Ramos (cell line): ENCODE results near the gene ZNF260.
"Not testable (repeated sequence)": the region's sequence is repeated elsewhere in the genome, so short reads cannot be mapped to it uniquely, and the experiment has no call there.

Experiments
- in situ Hi-C: fragments of 300-500 bp; cut with MboI; formaldehyde crosslinking; loops from one replicate; pipeline ENCODE4 v1.14.3; 2022; ENCODE audit warnings: low sequenced_read_pairs; ENCODE audit not compliant: unreplicated experiment

The ZNF260 gene

DNA sequence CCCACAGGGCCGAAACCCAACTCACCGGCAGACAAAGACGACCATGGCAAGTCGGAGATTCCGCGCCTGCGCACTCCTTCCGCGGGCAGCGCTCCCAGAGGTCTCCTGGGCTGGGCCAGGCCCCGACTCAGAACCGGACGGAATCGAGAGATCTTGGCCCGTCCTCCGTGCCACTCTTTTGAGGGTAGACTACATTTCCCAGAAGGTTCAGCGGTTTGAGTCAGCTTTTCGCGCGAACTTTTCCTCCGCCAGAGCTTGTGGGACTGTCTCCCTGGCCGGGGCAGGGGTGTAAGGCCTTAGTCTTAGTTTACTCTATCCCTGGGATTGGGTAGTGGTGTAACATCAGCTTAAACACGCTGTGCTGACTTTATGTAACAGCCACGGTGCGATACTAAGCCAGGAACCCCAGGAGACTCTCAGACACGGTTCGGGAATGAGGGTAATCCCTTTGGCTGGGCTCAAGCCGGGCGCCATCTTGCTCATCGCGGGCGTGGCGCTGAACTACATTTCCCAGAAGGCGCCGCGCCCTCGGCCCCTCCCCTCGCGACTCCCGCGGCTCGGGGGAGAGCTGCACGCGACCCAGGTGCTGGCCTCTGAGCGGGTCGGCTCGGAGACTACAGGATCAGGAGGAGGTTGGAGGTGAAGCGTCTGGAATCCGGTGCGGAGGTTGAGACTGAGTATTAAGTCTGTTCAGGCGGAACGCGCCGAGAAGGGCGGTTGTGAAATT lies at the start of gene ZNF260:
Gene ZNF260, minus strand, starts transcription at position 78 of the 727 bp plus-strand sequence. CDS start 13,033 bp downstream, outside the sequence.
- in situ Hi-C loops, result no loop called here

DNA sequence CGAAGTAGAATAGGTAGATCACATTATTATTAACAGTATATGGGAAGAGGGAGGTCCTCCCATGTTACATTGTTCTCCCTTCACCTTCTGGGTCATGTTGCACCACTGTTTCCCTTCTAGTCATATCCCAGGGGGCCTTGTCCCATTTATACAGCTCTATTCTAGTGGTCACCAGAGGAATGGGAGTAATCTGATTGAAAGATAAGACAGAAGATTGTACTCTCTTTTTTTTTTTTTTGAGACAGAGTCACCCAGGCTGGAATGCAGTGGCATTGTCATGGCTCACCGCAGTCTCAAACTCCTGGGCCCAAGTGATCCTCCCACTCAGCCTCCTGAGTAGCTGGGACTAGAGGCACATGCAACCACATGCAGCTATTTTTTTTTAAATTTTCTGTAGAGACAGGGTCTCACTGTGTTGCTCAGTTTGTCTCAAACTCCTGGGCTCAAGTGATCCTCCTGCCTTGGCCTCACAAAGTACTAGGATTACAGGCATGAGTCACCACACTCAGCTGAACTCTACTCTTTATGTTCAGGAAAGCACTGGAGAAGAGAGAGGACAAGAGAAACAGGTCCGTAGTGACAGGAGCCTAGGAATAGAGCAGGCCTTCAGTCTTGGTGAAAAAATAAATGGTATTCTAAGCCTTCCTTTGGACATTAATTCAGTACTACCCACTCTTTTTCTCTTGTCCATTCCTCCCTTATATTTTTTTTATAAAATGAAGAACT lies 49.4 kb upstream of the ZNF260 start:
- in situ Hi-C loops, result no loop called here

DNA sequence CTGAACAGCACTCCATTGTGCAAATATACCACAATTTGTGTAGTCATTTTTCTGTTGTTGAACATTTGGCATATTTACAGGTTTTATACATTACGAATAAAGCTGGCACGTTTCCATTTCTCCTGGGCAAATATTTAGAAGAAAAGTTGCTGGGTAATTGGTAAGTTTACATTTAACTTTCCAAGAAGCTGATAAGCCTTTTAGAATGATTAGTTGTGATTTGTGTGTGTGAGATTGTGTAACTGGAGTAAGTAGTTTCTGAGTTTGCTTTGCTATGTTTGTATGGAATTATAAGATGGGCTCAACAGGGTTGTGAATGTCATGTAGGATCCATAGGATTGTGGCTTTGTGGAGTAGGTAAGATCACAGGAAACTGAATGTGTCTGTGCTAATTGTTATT lies 46.7 kb upstream of the ZNF260 start:
- in situ Hi-C loops, result no loop called here

DNA sequence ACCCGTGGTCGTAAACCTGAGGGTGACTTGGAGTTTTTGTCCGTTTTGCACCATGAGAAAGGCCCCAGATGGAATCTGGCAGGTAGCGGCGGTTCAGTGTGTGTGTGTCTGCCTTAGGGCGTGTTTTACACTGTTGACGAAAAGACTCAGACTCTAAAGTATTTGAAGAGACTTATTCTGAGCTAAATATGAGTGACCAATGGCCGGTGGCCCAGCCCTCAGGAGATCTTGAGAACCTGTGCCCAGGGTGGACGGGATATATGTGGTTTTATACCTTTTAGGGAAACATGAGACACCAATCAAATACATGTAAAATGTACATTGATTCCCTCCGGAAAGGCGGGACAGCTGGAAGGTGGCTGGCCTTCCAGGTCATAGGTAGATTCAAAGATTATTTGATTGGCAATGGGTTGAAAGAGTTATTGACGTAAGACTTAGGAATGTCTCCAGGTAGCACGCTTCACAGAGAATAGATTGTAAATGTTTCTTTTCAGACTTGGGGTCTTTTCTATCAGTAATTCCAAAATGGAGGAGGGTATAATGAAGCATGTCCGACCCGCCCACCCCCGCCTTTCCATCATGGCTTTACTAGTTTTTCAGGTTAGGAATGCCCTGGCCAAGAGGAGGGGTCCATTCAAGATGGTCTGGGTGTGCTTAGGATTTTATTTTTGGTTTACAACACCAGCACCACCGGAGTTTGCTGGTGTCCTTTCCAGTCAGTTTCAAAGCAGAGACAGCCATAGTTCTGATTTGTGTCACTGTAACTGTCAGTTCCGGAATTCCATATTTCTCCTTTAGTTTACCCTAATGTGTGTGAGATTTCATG lies 46.0 kb upstream of the ZNF260 start:
- in situ Hi-C loops, result no loop called here

DNA sequence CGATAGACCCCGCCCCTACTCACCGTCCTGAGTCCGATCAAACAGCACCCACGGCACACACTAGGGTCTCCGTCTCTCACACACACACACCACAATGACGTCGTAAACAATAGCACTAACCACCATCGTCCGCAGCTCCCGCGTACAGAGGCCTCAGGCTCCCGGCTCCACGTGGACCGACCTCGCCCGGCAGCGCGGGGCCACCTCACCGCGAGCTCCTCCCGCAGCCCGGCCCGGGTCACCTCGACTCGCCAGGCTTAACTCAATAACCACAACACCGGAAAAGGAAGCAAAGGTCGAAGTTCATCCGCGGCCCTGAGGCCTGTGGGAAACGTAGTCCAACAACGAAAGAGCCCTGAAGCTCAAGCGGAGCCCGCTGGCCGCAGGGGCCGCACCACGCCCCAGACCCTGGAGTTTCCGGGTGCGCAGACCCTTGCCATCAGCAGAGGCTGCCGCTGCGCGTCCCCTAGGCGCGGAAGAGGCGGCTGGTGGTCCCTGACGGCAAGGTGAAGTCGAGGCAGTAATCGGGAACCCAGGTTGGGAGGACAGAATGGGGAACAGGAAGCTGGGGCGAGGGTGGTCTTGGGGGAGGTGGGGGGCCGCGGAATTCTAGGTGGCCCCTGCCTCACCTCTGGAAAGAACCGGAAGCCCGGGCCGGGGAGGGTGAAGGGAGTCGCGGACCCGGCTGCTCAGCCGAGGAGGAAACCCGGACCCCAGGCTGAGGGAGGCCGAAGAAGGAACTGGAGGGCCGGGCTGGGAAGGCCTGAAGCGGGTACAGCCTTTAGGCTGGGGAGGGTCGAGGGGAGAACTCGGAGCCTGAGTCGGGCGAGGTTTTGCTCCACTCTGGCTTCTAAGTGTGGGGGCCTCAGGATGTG lies 45.2 kb upstream of the ZNF260 start, which contains the start of gene ZNF529:
Gene ZNF529, minus strand, starts transcription at position 273 of the 875 bp plus-strand sequence. CDS start 946 bp downstream, outside the sequence.
- in situ Hi-C loops, result no loop called here

DNA sequence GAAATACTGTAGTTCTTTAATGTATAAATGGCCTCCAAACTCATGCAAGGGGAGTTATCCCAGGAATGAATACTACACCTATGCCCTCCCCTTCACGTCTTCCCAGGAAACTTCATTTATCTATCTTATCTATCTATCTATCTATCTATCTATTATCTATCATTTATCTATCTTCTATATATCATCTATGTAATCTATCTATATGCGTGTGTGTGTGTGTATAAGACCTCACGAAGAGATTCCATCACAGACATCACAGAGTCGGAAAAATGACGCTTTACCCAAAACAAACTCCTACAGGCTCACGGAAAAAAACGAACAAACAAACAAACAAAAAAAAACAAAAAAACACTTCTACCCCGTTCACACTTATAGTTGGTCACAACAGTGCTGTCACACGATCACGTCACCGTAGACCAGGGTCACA lies 44.5 kb upstream of the ZNF260 start:
- in situ Hi-C loops, result no loop called here

DNA sequence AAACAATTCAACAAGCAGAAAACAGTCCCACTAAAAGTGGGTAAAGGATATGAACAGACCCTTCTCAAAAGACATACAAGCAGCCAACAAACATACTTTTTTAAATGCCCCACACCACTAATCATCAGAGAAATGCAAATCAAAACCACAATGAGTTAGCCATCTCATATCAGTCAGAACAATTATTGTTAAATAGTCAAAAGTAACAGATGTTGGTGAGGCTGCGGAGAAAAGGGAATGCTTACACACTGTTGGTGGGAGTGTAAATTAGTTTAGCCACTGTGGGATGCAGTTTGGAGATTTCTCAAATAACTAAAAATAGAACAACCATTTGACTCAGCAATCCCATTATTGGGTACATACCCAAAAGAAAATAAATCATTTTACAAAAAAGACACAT lies 36.3 kb upstream of the ZNF260 start:
- in situ Hi-C loops, result no loop called here

DNA sequence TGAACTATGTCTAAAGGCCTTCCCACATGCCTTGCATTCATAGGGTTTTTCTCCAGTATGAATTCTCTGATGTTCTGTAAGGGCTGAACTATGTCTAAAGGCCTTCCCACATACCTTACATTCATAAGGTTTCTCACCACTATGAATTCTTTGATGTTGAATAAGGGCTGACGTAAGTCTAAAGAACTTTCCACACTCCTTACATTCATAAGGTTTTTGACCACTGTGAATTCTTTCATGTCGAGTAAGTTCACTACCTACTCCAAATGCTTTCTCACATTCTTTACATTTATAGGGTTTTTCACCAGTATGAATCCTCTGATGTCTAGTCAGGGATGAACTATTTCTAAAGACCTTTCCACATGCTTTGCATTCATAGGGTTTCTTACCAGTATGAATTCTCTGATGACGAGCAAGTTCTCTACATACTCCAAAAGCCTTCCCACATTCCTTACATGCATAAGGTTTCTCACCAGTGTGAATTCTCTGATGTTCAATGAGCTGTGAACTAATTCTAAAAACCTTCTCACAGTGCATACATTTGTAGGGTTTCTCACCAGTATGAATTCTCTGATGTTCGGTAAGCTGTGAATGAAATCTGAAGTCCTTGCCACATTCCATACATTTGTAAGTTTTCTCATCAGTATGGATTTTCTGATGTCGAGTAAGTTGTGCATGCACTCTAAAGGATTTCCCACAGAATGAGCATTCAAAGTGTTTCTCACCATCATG lies 19.1 kb upstream of the ZNF260 start:
- in situ Hi-C loops, result no loop called here

DNA sequence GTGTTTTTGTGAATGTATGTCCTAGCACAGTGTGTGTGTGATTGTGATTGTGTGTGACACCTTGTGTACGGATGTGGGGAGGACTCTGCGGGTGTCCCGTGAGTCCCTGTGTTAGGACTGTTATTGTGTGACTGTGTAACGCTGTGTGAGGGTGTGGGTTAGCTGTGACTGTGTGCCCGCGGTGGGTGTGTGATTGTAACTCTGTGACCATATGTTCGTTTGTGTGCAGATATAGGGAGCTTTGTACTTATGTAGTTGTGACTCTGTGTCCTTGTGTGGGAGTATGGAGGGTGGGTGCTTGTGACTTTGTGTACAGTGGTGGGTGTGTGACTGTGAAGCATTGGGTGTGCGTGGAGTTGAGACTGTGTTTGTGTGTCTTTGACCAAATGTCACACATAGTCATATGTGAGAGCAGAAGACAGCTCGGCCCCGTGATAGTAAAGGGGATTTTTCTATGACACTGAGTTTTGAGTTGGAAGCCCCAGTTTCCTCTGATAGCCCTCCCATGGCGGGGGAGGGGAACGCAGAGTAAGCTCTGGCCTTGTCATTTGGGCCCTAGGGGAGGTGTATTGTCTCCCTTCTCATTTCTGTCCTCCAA lies 949 bp upstream of the ZNF260 start:
- in situ Hi-C loops, result no loop called here

DNA sequence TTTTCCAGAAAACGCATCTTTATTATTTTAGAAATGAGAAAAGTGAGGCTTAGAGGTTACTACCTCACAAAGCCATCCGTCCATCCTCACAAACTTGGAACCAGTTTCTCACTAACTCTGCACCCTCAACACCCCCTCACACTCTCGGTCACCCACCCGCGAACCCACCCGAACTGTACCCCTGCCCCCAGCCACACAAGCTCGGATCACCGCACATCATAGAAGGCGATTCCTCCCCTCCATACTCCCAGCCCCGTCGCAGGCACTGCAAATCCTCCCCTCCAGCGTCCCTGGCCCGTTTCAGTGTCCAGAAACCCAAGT lies 238 bp downstream of the ZNF260 start:
- in situ Hi-C loops, result no loop called here

DNA sequence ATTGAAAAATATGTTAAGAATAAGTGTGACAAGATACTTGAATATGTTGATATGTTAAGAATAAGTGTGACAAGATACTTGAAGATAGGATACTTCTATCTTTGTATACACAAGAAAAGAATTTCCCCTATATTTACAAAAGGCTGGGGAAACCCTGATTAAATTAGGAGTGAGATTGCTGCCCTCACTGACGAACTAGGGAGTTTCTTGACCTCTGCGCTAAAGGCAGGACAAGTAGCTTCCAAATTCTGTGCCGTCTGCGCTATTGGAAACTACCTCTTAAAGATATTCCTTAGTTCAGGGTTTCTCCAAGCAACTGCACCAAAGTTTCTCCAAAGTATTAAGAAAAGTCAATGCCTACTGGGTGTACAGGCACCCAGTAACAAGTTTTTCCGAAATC lies 730 bp downstream of the ZNF260 start:
- in situ Hi-C loops, result no loop called here

DNA sequence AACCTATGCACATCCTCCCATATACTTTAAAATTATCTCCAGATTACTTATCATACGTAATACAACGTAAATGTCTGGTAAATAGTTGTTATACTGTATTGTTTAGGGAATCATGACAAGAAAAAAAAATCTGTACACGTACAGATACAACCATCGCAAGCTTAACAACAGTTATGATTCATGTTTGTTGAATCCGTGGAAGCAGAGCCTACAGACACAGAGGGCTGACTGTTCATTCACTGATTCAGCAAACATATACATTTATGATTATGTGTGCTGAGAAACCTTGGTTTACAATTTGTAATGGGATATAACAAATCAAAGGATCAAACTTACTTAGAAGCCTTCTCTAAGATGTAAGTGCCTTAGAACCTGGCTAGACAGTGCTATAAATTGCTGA lies 1.5 kb downstream of the ZNF260 start:
- in situ Hi-C loops, result no loop called here

DNA sequence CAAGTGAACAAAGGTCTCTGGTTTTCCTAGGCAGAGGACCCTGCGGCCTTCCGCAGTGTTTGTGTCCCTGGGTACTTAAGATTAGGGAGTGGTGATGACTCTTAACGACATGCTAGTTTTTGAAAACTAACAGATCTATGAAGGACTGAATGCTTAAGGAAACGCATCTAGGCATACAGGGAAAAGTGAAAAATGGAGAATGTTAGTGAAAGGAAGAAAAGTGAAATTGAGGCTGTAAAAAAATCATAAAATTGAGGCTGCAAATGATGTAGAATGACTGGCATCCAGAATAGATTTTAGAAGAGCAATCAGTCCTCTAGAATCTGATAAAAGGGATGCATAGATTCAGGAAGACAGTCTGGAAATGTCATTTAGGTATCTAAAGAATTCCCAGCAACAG lies 3.5 kb downstream of the ZNF260 start:
- in situ Hi-C loops, result no loop called here

DNA sequence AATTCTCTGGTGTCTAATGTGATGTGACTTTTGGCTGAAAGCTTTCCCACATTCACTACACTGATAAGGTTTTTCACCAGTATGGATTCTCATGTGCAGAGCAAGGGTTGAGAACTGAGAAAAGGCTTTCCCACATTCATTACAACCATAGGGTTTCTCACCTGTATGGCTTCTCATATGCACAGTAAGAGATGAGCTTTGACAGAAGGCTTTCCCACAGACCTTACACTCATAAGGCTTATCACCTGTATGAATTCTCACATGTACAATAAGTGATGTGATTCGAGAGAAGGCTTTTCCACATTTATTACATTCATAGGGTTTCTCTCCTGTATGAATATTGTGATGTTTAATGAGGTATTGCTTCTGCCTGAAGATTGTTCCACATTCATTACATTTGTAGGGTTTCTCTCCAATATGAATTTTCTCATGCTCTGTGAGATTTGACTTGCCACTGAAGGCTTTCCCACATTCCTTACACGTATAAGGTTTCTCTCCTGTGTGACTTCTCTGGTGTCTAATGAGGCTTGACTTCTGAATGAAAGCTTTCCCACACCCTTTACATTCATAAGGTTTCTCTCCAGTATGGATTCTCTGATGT lies 14.0 kb downstream of the ZNF260 start:
- in situ Hi-C loops, result no loop called here

DNA sequence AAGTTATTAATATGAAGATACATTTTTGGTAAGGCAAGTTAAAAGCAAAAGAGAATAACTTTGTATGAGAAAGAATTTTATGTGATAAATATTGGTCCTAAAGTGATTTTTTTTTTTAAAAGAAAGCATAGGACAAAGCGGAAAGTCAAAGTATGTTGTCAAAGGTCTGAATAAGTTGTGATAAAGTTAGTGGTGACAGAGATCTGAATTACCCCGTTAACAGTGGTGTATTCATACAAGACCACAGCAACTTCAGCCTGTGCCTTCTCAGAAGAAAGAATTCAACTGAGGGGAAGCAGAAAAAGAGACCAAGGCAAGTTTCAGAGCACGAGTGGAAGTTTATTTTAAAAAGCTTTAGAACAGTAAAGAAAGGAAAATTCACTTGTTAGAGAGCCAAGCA lies 19.7 kb downstream of the ZNF260 start:
- in situ Hi-C loops, result no loop called here

DNA sequence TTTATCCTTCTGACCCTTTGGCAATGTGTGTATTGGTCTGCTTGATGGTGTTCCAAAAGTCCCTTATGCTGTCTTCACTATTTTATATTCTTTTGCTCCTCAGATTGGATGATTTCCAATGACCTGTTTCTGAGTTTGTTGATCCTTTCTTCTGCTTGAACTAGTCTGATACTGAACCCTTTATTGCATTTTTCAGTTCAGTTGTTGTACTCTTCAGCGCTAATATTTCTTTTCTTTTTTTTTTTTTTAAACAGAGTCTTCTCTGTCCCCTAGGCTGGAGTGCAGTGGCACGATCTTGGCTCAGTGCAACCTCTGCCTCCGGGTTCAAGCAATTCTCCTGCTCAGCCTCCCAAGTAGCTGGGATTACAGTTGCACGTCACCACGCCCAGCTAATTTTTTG lies 26.1 kb downstream of the ZNF260 start:
- in situ Hi-C loops, result no loop called here

DNA sequence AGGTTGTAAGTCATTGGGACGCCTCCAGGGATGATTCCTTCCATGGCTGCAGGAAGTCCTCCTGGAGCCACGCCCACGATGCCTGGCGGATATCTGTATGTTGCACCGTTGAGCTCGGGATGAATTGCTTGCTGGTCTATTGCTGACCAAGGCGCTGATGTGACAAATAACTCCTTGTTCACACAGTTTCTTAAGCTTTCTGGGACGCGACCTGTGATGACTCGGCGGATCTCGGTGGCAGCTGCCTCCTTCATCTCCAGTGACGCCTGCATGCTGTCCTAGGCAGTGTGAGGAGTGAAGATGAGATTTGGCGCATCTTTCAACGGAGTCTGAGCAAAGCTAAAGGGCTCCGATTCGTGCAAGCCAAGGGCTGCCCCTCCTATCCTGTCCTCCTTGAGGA lies 31.1 kb downstream of the ZNF260 start:
- in situ Hi-C loops, result no loop called here

DNA sequence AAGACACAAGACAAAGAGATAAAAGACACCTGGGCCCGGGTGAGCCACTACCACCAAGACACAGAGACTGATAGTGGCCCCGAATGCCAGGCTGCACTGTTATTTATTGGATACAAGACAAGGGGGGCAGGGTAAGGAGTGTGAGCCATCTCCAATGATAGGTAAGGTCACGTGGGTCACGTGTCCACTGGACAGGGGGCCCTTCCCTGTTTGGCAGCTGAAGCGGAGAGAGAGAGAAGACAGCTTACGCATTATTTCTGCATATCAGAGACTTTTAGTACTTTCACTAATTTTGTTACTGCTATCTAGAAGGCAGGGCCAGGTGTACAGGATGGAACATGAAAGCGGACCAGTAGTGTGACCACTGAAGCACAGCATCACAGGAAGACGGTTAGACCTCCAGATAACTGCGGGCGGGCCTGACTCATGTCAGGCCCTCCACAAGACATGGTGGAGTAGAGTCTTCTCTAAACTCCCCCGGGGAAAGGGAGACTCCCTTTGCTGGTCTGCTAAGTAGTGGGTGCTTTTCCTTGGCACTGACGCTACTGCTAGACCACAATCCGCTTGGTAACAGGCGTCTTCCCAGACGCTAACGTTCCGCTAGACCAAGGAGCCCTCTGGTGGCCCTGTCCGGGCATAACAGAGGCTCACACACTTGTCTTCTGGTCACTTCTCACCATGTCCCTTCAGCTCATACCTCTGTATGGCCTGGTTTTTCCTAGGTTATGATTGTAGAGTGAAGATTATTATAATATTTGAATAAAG lies 35.2 kb downstream of the ZNF260 start:
- in situ Hi-C loops, result not testable (repeated sequence)
